HepG2 (cell line): ENCODE measurements around the gene TUBG2. TPM values are rescaled to one million over a fixed set of nuclear protein-coding genes. Genes with fewer than 3 reads are reported as not detected.

Source experiments
- AHR ChIP-seq: IDR thresholded peaks from 2 replicates; pipeline ENCODE4 v1.6.1; 2018; ENCODE audit warnings: missing genetic modification reagents, missing compliant biosample characterization
- BCL3 ChIP-seq: sonication (generic); formaldehyde crosslinking; IDR thresholded peaks from 2 replicates; pipeline ENCODE4 v1.5.1; 2020; ENCODE audit warnings: mild to moderate bottlenecking, missing genetic modification reagents, moderate library complexity
- DNMT3B ChIP-seq: conservative IDR thresholded peaks from 2 replicates; pipeline ENCODE4 v1.6.1; 2016; ENCODE audit warnings: missing biosample characterization, control low read depth
- ELF1 ChIP-seq: sonication (generic); formaldehyde crosslinking; IDR thresholded peaks from 2 replicates; pipeline ENCODE4 v1.4.0; 2020; ENCODE audit warnings: missing genetic modification reagents
- FOXO4 ChIP-seq: sonication (generic); formaldehyde crosslinking; conservative IDR thresholded peaks from 2 replicates; pipeline ENCODE4 v1.8.1; 2023; ENCODE audit warnings: missing genetic modification reagents
- HNRNPK ChIP-seq: fragments of 200-400 bp; formaldehyde crosslinking; IDR thresholded peaks from 2 replicates; pipeline ENCODE4 v1.6.1; 2018; ENCODE audit warnings: low read length, low read depth, moderate library complexity, mild to moderate bottlenecking; ENCODE audit not compliant: poor library complexity, severe bottlenecking
- IRF2 ChIP-seq: IDR thresholded peaks from 2 replicates; pipeline ENCODE4 v1.6.1; 2018; ENCODE audit warnings: missing genetic modification reagents, missing compliant biosample characterization
- KDM3A ChIP-seq: IDR thresholded peaks from 2 replicates; pipeline ENCODE4 v1.6.1; 2018; ENCODE audit warnings: low read depth, missing compliant biosample characterization
- KLF9 ChIP-seq: IDR thresholded peaks from 2 replicates; pipeline ENCODE4 v1.6.1; 2016; ENCODE audit warnings: low read depth
- MXD3 ChIP-seq: IDR thresholded peaks from 2 replicates; pipeline ENCODE4 v1.6.1; 2016; ENCODE audit warnings: mild to moderate bottlenecking, missing biosample characterization, missing genetic modification reagents
- NFATC3 ChIP-seq: sonication (generic); formaldehyde crosslinking; IDR thresholded peaks from 2 replicates; pipeline ENCODE4 v1.5.1; 2020; ENCODE audit warnings: mild to moderate bottlenecking, missing genetic modification reagents
- PAX8 ChIP-seq: sonication (generic); formaldehyde crosslinking; IDR thresholded peaks from 2 replicates; pipeline ENCODE4 v1.8.0; 2022; ENCODE audit warnings: mild to moderate bottlenecking, missing genetic modification reagents, borderline replicate concordance
- POLR2AphosphoS5 ChIP-seq: IDR thresholded peaks from 2 replicates; pipeline ENCODE4 v1.6.1; 2012; ENCODE audit warnings: low read depth, low read length
- RNF2 ChIP-seq: fragments of 450-650 bp; conservative IDR thresholded peaks from 2 replicates; pipeline ENCODE4 v1.6.1; 2016; ENCODE audit warnings: low read depth
- SMC3 ChIP-seq: IDR thresholded peaks from 2 replicates; pipeline ENCODE4 v1.6.1; 2011; ENCODE audit warnings: low read length, improper control_type of control experiment
- TERF1 ChIP-seq: sonication (generic); formaldehyde crosslinking; IDR thresholded peaks from 2 replicates; pipeline ENCODE4 v1.8.0; 2022; ENCODE audit warnings: mild to moderate bottlenecking, missing genetic modification reagents, moderate library complexity
- TRAFD1 ChIP-seq: sonication (generic); formaldehyde crosslinking; IDR thresholded peaks from 2 replicates; pipeline ENCODE4 v1.5.1; 2020; ENCODE audit warnings: missing genetic modification reagents, mild to moderate bottlenecking, borderline replicate concordance
- ZNF33A ChIP-seq: sonication (generic); formaldehyde crosslinking; IDR thresholded peaks from 2 replicates; pipeline ENCODE4 v1.5.1; 2020; ENCODE audit warnings: missing genetic modification reagents, mild to moderate bottlenecking, moderate library complexity, borderline replicate concordance
- ZNF501 ChIP-seq: sonication (generic); formaldehyde crosslinking; IDR thresholded peaks from 2 replicates; pipeline ENCODE4 v1.5.1; 2020; ENCODE audit warnings: mild to moderate bottlenecking, moderate library complexity, missing genetic modification reagents
- ZNF510 ChIP-seq: sonication (generic); formaldehyde crosslinking; IDR thresholded peaks from 2 replicates; pipeline ENCODE4 v1.4.0; 2020; ENCODE audit warnings: low read depth, mild to moderate bottlenecking, missing genetic modification reagents
- ZNF576 ChIP-seq: sonication (generic); formaldehyde crosslinking; IDR thresholded peaks from 2 replicates; pipeline ENCODE4 v1.4.0; 2020; ENCODE audit warnings: mild to moderate bottlenecking, missing genetic modification reagents
- ZNF629 ChIP-seq: sonication (generic); formaldehyde crosslinking; conservative IDR thresholded peaks from 2 replicates; pipeline ENCODE4 v1.5.0; 2020; ENCODE audit warnings: missing genetic modification reagents
- ZSCAN25 ChIP-seq: sonication (generic); formaldehyde crosslinking; IDR thresholded peaks from 2 replicates; pipeline ENCODE4 v1.8.0; 2022; ENCODE audit warnings: mild to moderate bottlenecking, missing genetic modification reagents
- polyA plus RNA-seq, 8 experiments: library from polyadenylated mRNA; depleted of rRNA in 3 of 8; stranded (reverse) in 7 of 8; unstranded in 1 of 8; fragments of >200 nt; fragmentation: Illumina TruSeq in 4 of 8; extraction: Trizol in 4 of 8; gene quantifications; 2 replicates each; pipeline versions ENCODE4 v1.2.1 to v1.2.3, GENCODE V29; 2011 to 2016; ENCODE audit warnings: low read depth in 4 of 8, missing spikeins in 1 of 8, mixed read lengths in 1 of 8; ENCODE audit not compliant: insufficient read depth in 1 of 8
- total RNA-seq, 5 experiments: library from RNA; depleted of rRNA; stranded (reverse); fragments of >200 nt; fragmentation: Illumina TruSeq; extraction: Trizol; gene quantifications; 2 replicates each; pipeline ENCODE4 v1.2.3, GENCODE V29; 2016; ENCODE audit warnings: low read depth in 1 of 5

Gene TUBG2
- total and polyA plus RNA-seq, 2 of the 13 experiments (the other 11 are each of a cell fraction or from before 2014, with no cell fraction given): 16.0 to 42.3 TPM

GRCh38 chr17:42681976-42682721, 23.1 kb downstream of the TUBG2 start, which contains the start of gene CNTNAP1 (continued):
- TF ChIP-seq ZNF576 (CRISPR knock-in tag) (0 out of 2 replicates have a peak, but pooled peaks have one; percentile 12), NFATC3 (CRISPR knock-in tag) (peak; percentile 79; the same call in 1 of the 2 replicates), HNRNPK (peak; percentile 96), ZNF501 (CRISPR knock-in tag) (no peak; the same call in 1 of the 2 replicates), SMC3 (no peak), KDM3A (peak; percentile 78), BCL3 (peak; percentile 78), KLF9 (no peak), PAX8 (CRISPR knock-in tag) (no peak), IRF2 (CRISPR knock-in tag) (no peak; the same call in 1 of the 2 replicates), TRAFD1 (CRISPR knock-in tag) (no peak), ZSCAN25 (CRISPR knock-in tag) (peak; percentile 99), FOXO4 (CRISPR knock-in tag) (0 out of 2 replicates have a peak, but pooled peaks have one; percentile 32), MXD3 (CRISPR knock-in tag) (peak; percentile 84; the same call in 1 of the 2 replicates), ZNF629 (CRISPR knock-in tag) (no peak), ELF1 (CRISPR knock-in tag) (peak; percentile 54), ZNF510 (CRISPR knock-in tag) (no peak), ZNF33A (no peak), RNF2 (0 out of 2 replicates have a peak, but pooled peaks have one; percentile 56), DNMT3B (CRISPR knock-in tag) (peak; percentile 60; the same call in 1 of the 2 replicates), TERF1 (CRISPR knock-in tag) (no peak), AHR (peak; percentile 70; the same call in 1 of the 2 replicates), POLR2AphosphoS5 (peak; percentile 58; the same call in 1 of the 2 replicates)
